ENCODE data around the gene ANKFY1.

The ANKFY1 gene

GRCh38 chr17:4272972-4273368 lies 9.2 kb upstream of the ANKFY1 start (continued):
- no peak for TF ChIP-seq PPARA (CRISPR knock-in tag; IDR thresholded peaks at IDR 0.05; ENCODE audit: borderline replicate concordance)
- no peak for TF ChIP-seq ZNF70 (CRISPR knock-in tag; IDR thresholded peaks at IDR 0.05)
- TF ChIP-seq ZFP30 (CRISPR knock-in tag; IDR thresholded peaks at IDR 0.05): no peak
- TF ChIP-seq CSRNP3 (CRISPR knock-in tag; IDR thresholded peaks at IDR 0.05): no peak
- no peak for TF ChIP-seq BACH2 (CRISPR knock-in tag; IDR thresholded peaks at IDR 0.05; ENCODE audit: borderline replicate concordance)

- no peak for TF ChIP-seq CSRNP3 (CRISPR knock-in tag; IDR thresholded peaks at IDR 0.05)
- no peak for TF ChIP-seq TSHZ2 (CRISPR knock-in tag; IDR thresholded peaks at IDR 0.05)
- no peak for TF ChIP-seq CSDC2 (CRISPR knock-in tag; IDR thresholded peaks at IDR 0.05)
- no peak for TF ChIP-seq RARB (CRISPR knock-in tag; IDR thresholded peaks at IDR 0.05)
- TF ChIP-seq ZC3H10 (CRISPR knock-in tag; IDR thresholded peaks at IDR 0.05): no peak
- TF ChIP-seq POU6F1 (CRISPR knock-in tag; IDR thresholded peaks at IDR 0.05; ENCODE audit: borderline replicate concordance, low read depth): no peak
- no peak for TF ChIP-seq ZNF70 (CRISPR knock-in tag; IDR thresholded peaks at IDR 0.05)
- no peak for TF ChIP-seq PPARA (CRISPR knock-in tag; IDR thresholded peaks at IDR 0.05; ENCODE audit: borderline replicate concordance)
- TF ChIP-seq ISL1 (CRISPR knock-in tag; IDR thresholded peaks at IDR 0.05): no peak
- TF ChIP-seq PATZ1 (CRISPR knock-in tag; IDR thresholded peaks at IDR 0.05; ENCODE audit: borderline replicate concordance): no peak
- TF ChIP-seq ZFP3 (CRISPR knock-in tag; IDR thresholded peaks at IDR 0.05): no peak
- no peak for TF ChIP-seq ZNF565 (CRISPR knock-in tag; conservative IDR thresholded peaks at IDR 0.05; ENCODE audit: low read depth)
- TF ChIP-seq ZFP30 (CRISPR knock-in tag; IDR thresholded peaks at IDR 0.05): no peak
- no peak for TF ChIP-seq GLIS3 (CRISPR knock-in tag; IDR thresholded peaks at IDR 0.05)
- TF ChIP-seq ARNTL (CRISPR knock-in tag; IDR thresholded peaks at IDR 0.05; ENCODE audit: borderline replicate concordance, low read depth): no peak
- no peak for TF ChIP-seq ESRRG (CRISPR knock-in tag; IDR thresholded peaks at IDR 0.05)
- TF ChIP-seq TOX (CRISPR knock-in tag; IDR thresholded peaks at IDR 0.05; ENCODE audit: borderline replicate concordance): no peak
- TF ChIP-seq ZNF8 (CRISPR knock-in tag; IDR thresholded peaks at IDR 0.05): no peak
- no peak for ATAC-seq
Measured at GRCh38 chr17:4272213-4272971, 8.6 kb upstream of the ANKFY1 start.

- TF ChIP-seq ESRRG (CRISPR knock-in tag; IDR thresholded peaks at IDR 0.05) (no peak), TOX (CRISPR knock-in tag; IDR thresholded peaks at IDR 0.05; ENCODE audit: borderline replicate concordance) (no peak), ARNTL (CRISPR knock-in tag; IDR thresholded peaks at IDR 0.05; ENCODE audit: borderline replicate concordance, low read depth) (no peak), CSDC2 (CRISPR knock-in tag; IDR thresholded peaks at IDR 0.05) (no peak), ISL1 (CRISPR knock-in tag; IDR thresholded peaks at IDR 0.05) (no peak), OSR1 (CRISPR knock-in tag; IDR thresholded peaks at IDR 0.05) (no peak), ZNF8 (CRISPR knock-in tag; IDR thresholded peaks at IDR 0.05) (no peak), ZC3H10 (CRISPR knock-in tag; IDR thresholded peaks at IDR 0.05) (no peak), BACH2 (CRISPR knock-in tag; IDR thresholded peaks at IDR 0.05; ENCODE audit: borderline replicate concordance) (no peak), PPARA (CRISPR knock-in tag; IDR thresholded peaks at IDR 0.05; ENCODE audit: borderline replicate concordance) (no peak)
Measured at GRCh38 chr17:4270736-4271135, 7.0 kb upstream of the ANKFY1 start.

More at GRCh38 chr17:4270736-4271135, 7.0 kb upstream of the ANKFY1 start:
- no peak for ATAC-seq

All from SK-N-SH treated with all-trans-retinoic acid at 6 μM for 48 hours (cell line).